HG03558 (cell line): Measurements from ENCODE around the gene ASB13.

Source experiments
- ATAC-seq: cut with Tn5 transposase; IDR thresholded peaks from one replicate; pipeline ENCODE4 v1.9.1; 2021; ENCODE audit warnings: moderate number of reproducible peaks; ENCODE audit not compliant: unreplicated experiment; ENCODE audit errors: extremely low read depth

The ASB13 gene

GRCh38 chr10:5670662-5671375 is 4.4 kb upstream of the ASB13 start:
- no peak for ATAC-seq

GRCh38 chr10:5669604-5670003 is 3.2 kb upstream of the ASB13 start:
- ATAC-seq, result no peak

GRCh38 chr10:5668429-5668828 is 2.0 kb upstream of the ASB13 start:
- ATAC-seq, result no peak

GRCh38 chr10:5666841-5667630 is 641 bp upstream of the ASB13 start:
- ATAC-seq, result no peak

GRCh38 chr10:5665373-5666007 is 905 bp downstream of the ASB13 start:
- no peak for ATAC-seq

GRCh38 chr10:5663692-5664427 is 2.5 kb downstream of the ASB13 start:
- no peak for ATAC-seq

- no peak for ATAC-seq
Measured at GRCh38 chr10:5662708-5663579, 3.5 kb downstream of the ASB13 start.

GRCh38 chr10:5661043-5661442 is 5.4 kb downstream of the ASB13 start:
- ATAC-seq, result no peak

- ATAC-seq, result no peak
Measured at GRCh38 chr10:5659702-5660528, 6.5 kb downstream of the ASB13 start.

- ATAC-seq, result no peak
Measured at GRCh38 chr10:5658871-5659618, 7.3 kb downstream of the ASB13 start.

GRCh38 chr10:5656737-5657579 is 9.4 kb downstream of the ASB13 start:
- ATAC-seq, result no peak

GRCh38 chr10:5655121-5655520 is 11.3 kb downstream of the ASB13 start:
- no peak for ATAC-seq

- ATAC-seq, result no peak
Measured at GRCh38 chr10:5654218-5654755, 12.1 kb downstream of the ASB13 start.

GRCh38 chr10:5652746-5653145 is 13.6 kb downstream of the ASB13 start:
- ATAC-seq, result no peak

- ATAC-seq, result no peak
Measured at GRCh38 chr10:5651388-5651764, 15.0 kb downstream of the ASB13 start.

GRCh38 chr10:5650664-5651387 is 15.6 kb downstream of the ASB13 start:
- ATAC-seq, result no peak
